DOHH2 (cell line): ENCODE measurements around the gene CENPU.

Experiments
- CTCF ChIP-seq: fragments of 200-600 bp; sonication (generic); IDR thresholded peaks from one replicate; pipeline ENCODE4 v1.5.1; 2014; ENCODE audit warnings: antibody characterized with exemption, mild to moderate bottlenecking, low read depth, low read length; ENCODE audit not compliant: poor library complexity, severe bottlenecking
- EZH2phosphoT487 ChIP-seq: fragments of 200-600 bp; sonication (generic); IDR thresholded peaks from 2 replicates; pipeline ENCODE4 v1.6.1; 2017; ENCODE audit warnings: borderline replicate concordance, mild to moderate bottlenecking, antibody characterized with exemption, low read length, moderate library complexity, mixed read lengths

DNA sequence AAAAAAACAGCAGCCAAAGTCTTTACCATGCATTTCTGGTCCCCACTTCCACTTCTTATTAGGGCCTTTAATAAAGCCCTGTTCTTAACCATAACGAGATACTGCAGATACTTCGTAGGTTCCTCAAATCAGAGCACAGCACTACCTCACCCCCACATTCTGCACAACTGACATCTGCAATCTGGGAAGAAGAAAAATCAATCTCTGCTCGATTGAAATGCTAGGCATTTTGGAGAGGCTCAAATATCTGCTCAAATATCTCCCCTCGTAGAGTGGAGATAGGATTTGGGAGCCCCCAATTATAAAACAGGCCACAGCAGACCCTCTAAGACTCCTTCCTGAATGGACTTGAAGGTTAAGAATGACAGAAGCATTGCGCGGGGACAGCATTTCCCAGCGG is 40.3 kb upstream of the CENPU start:
- TF ChIP-seq CTCF = no peak
- no peak for TF ChIP-seq EZH2phosphoT487
